GM12891 (cell line): Measurements from ENCODE around the gene ELF4.
A peak's percentile ranks its signal among the peaks of the same experiment; 100 is the strongest.

Experiments used
- DNase-seq: peaks from one replicate; pipeline ENCODE4 v3.0.0; 2011; ENCODE audit warnings: low spot score; ENCODE audit not compliant: insufficient read length
- FAIRE-seq: peaks from 2 replicates; lab custom pipeline; 2011; peaks lifted over from hg19 to GRCh38; lab: Jason Lieb, UNC
- PAX5 ChIP-seq: IDR thresholded peaks from 2 replicates; pipeline ENCODE4 v1.6.1; 2011; ENCODE audit warnings: low read length, moderate library complexity, mild to moderate bottlenecking; ENCODE audit not compliant: insufficient read depth, severe bottlenecking
- POLR2A ChIP-seq: IDR thresholded peaks from 2 replicates; pipeline ENCODE4 v1.6.1; 2011; ENCODE audit warnings: low read depth, low read length, control low read depth
- POLR2AphosphoS5 ChIP-seq: IDR thresholded peaks from 2 replicates; pipeline ENCODE4 v1.6.1; 2011; ENCODE audit warnings: low read depth, low read length, control low read depth
- POU2F2 ChIP-seq: IDR thresholded peaks from 2 replicates; pipeline ENCODE4 v1.6.1; 2011; ENCODE audit warnings: low read depth, mild to moderate bottlenecking, control low read depth, low read length, moderate library complexity
- SPI1 ChIP-seq: IDR thresholded peaks from 2 replicates; pipeline ENCODE4 v1.6.1; 2011; ENCODE audit warnings: low read depth, low read length, control low read depth
- TAF1 ChIP-seq: IDR thresholded peaks from 2 replicates; pipeline ENCODE4 v1.6.1; 2011; ENCODE audit warnings: low read depth, low read length, control low read depth

ELF4 gene

DNA sequence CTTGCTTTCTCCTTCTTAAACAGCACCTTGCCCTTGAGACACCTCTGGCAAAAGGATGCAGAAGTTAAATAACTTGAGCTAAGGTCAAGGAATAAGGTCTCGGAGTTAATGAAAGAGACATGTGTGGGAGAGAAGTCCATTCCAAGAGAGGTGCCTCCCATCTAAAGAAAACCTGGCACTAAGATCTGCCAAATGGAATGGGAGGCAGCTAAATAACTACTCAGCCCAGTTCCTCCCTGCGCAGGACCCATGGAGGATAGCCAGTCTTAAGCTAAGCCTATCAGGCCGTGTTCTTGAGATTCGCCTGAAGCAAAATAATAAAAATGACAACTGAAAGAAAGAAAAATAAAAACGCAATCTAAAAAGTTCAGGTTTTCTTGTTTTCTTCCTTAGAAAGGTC lies 20.7 kb upstream of the ELF4 start:
- no peak for FAIRE-seq
- no peak for DNase-seq
- TF ChIP-seq POLR2AphosphoS5 (no peak), TAF1 (no peak), POU2F2 (no peak), POLR2A (no peak), PAX5 (no peak), SPI1 (no peak)

GRCh38 chrX:130125091-130125874 lies 15.0 kb upstream of the ELF4 start:
- FAIRE-seq: no peak
- TF ChIP-seq SPI1 (no peak), PAX5 (no peak), POLR2AphosphoS5 (no peak), POU2F2 (no peak), TAF1 (no peak), POLR2A (no peak)
- no peak for DNase-seq

- no peak for DNase-seq
- FAIRE-seq: no peak
- TF ChIP-seq POLR2A (no peak), POU2F2 (no peak), SPI1 (no peak), POLR2AphosphoS5 (no peak), PAX5 (no peak), TAF1 (no peak)
These were observed 14.3 kb upstream of the ELF4 start for GRCh38 chrX:130124577-130124976.

GRCh38 chrX:130121505-130121800 lies 11.2 kb upstream of the ELF4 start:
- DNase-seq (no peak), FAIRE-seq (no peak)
- TF ChIP-seq POLR2AphosphoS5: no peak
- no peak for TF ChIP-seq SPI1
- no peak for TF ChIP-seq POU2F2
- TF ChIP-seq PAX5: no peak
- TF ChIP-seq TAF1: no peak
- no peak for TF ChIP-seq POLR2A

DNA sequence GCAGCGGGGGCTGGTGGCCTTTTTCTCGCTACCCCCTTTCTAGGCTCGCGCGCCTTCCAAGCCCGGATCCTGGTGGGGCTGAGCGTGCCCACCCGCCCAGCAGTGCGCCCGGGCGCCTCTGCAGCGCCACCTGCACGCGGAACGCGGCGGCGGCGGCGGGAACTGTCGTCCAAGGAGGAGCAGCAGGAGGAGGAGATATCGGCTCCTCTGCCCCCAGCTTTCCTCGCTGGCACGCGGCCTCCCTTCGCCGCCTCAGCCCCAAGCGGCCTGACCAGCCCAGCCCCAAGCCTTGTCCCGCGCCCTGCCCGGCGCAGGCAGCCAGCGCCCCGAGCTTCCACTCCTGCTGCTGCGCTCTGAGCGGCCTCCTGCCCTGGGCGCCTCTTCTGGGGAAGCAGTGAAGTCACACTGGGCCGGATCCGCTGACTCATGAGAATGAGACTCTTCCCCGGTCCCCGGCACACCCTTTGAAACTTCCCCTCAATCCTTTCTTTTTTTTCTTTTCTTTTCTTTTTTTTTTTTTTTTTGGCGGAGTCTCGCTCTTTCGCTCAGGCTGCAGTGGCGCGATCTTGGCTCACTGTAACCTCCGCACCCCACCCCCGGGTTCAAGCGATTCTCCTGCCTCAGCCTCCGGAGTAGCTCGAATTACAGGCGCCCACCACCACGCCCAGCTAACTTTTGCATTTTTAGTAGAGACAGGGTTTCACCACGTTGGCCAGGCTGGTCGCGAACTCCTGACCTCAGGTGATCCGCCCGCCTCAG lies 10.6 kb upstream of the ELF4 start:
- TF ChIP-seq PAX5 (no peak), POU2F2 (no peak), POLR2AphosphoS5 (no peak), SPI1 (no peak), TAF1 (no peak), POLR2A (no peak)
- FAIRE-seq (peak; percentile 33), DNase-seq (peak; percentile 69)

DNA sequence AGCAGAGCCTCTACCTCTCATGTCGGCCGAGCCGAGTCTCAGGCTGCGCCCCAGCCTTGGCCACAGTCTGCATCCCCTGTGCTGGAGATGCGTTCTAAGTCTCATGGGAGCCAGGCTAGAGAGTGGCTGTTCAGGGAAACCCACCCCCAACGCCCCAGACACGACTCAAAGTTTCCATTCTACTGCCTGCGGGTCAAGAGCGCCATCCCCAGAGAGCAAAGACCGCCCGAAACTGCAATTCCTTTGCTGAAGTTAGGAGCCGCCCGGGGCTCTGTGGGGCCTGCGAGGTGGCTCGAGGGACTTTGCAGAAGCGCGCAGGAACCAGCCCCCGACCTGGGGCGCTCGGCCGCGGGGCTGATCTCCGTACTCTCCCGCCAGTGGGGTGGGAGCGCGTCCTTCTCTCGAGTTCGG lies 10.0 kb upstream of the ELF4 start:
- TF ChIP-seq POLR2A (no peak), SPI1 (no peak), POU2F2 (no peak), TAF1 (no peak), POLR2AphosphoS5 (no peak), PAX5 (no peak)
- DNase-seq: peak; percentile 43
- FAIRE-seq: peak; percentile 83

- FAIRE-seq: peak; percentile 40
- DNase-seq: no peak
- TF ChIP-seq PAX5 (no peak), TAF1 (no peak), POU2F2 (no peak), POLR2A (no peak), POLR2AphosphoS5 (no peak), SPI1 (no peak)
These were observed 9.1 kb upstream of the ELF4 start for GRCh38 chrX:130119312-130119898.

DNA sequence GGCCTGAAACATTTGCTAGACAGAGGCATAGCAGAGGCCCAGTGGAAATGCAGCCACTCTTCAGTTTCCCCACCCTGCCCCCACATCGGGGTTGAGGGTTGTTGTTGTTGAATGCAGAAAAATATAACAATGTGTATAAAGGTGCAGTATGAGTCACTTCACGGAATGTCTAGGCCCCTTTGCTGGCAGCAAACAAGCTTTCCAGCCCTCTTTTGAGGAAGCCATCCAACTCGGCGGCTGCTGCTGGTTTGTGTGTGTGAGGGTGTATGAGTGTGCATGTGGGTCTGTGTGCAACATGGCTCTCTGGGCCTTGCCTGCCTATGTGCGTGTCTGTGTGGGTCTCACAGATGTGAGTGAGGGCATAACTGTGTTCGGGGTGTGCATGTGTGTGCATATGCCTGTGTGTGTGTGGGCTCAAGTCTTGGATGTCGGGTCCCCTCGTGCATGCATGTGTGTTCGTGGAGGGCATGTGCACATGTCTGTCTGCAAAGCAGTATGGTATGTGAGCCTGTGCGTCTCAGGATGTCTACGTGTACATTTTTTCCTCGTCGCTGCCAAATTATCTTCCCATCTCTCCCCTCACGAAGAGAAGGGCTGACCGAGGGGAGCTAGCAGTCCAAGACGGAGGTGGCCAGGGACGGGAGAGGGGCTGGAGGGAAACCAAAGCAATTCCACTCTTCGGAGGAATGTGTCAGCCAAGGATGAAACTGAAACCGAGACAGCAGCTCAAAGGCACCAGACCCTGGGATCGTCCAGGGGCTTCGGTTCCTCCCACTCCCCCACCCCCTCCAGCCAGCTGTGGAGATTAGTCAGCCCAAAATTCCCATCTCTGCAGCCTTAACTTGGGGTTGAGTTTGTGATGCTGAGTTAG lies 8.4 kb upstream of the ELF4 start:
- DNase-seq (no peak), FAIRE-seq (peak; percentile 58)
- TF ChIP-seq POLR2A (no peak), TAF1 (no peak), POLR2AphosphoS5 (no peak), SPI1 (no peak), POU2F2 (no peak), PAX5 (no peak)
